ENCODE results near the gene WDR86.

Gene WDR86

DNA sequence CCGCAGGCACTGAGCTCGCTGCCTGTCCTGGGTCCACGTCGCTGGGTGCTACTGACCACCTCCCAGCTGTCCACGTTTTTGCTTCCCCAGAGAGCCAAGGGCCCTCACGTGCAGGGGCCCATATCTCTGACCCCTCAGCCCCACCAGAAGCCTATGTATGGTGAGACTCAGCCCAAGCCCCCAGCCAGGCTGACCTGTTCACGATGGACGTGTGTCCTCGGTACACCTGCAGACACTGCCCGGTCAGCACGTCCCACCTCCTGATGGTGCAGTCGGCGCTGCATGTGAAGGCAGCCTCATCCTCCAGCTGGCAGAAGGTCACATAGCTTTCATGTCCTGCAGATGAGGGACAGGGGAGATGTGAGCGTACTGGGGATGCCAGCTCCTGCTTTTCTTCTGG lies 9.9 kb downstream of the WDR86 start:
- H3K36me3 ChIP-seq (ENCODE audit: insufficient read depth, low read length), result no peaks in the 10 kb centered on the region
- H3K4me1 ChIP-seq (ENCODE audit: insufficient read depth, low read length), result peaks cover 6% of the 10 kb centered on the region; the same call in 1 of the 2 replicates

DNA sequence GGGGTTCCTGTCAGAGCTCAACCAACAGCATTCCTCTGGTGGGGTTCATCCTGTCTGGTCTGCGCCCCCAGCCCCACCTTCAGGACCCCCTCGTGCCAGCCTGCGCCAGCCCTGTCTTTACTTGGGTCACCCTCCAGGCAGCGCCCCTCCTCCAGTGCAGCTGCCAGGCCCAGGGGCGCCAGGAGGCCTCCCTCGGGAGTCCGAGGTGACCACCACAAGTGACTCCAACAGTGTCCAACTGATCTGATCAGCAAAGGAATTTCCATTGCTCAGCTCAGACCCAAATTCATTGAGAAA lies 10.6 kb downstream of the WDR86 start:
- no peaks in the 10 kb centered on the region for H3K36me3 ChIP-seq (ENCODE audit: insufficient read depth, low read length)
- H3K9me3 ChIP-seq (ENCODE audit: control insufficient read depth, insufficient read depth, low read length), result no peaks in the 10 kb centered on the region
- peaks cover 6% of the 10 kb centered on the region; the same call in 1 of the 2 replicates for H3K4me1 ChIP-seq (ENCODE audit: insufficient read depth, low read length)
- H3K9ac ChIP-seq (ENCODE audit: low read depth, low read length), result no peak overlapping the region

More for the DNA sequence above, 9.9 kb downstream of the WDR86 start:
- Histone ChIP-seq H3K9me3 (ENCODE audit: control insufficient read depth, insufficient read depth, low read length) (no peaks in the 10 kb centered on the region), H3K9ac (ENCODE audit: low read depth, low read length) (no peak overlapping the region)

DNA sequence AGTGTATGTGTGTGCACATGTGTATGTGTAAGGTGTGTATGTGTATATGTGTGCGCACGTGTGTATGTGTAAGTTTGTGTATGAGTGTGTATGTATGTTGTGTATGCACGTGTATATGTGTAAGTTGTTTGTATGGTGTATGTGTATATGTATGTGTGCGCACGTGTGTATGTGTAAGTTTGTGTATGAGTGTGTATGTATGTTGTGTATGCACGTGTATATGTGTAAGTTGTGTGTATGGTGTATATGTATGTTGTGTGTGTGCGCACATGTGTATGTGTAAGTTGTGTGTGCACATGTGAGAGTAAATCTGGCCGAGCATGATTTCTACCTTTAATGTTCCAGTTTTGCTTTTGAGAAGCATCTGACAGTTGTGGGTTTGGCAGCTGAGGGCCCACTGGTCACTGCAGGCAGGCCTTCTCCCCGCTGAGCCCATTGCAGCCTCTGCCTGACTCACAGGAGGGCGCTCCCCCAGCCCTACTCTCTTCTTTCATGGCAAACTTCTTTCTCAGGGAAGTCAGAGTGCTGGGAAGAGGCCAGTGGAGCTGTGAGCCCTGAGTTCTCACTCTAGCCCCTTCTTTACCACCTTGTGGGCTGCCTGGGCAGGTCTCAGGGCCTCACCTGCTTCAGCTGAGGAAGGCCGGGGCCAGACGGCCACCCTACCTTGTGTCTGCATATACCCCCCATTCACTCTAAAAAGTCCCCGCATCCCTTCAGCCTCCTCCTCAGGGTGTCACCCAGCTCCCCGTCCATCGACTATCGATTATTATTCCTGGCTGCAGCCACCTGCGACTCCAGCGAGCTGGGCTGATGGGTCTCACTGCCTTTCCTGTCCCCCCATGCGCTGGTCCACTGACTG lies 11.2 kb downstream of the WDR86 start:
- Histone ChIP-seq H3K36me3 (ENCODE audit: insufficient read depth, low read length) (no peaks in the 10 kb centered on the region), H3K4me1 (ENCODE audit: insufficient read depth, low read length) (peaks cover 7% of the 10 kb centered on the region), H3K9ac (ENCODE audit: low read depth, low read length) (no peak overlapping the region), H3K9me3 (ENCODE audit: control insufficient read depth, insufficient read depth, low read length) (no peaks in the 10 kb centered on the region)

DNA sequence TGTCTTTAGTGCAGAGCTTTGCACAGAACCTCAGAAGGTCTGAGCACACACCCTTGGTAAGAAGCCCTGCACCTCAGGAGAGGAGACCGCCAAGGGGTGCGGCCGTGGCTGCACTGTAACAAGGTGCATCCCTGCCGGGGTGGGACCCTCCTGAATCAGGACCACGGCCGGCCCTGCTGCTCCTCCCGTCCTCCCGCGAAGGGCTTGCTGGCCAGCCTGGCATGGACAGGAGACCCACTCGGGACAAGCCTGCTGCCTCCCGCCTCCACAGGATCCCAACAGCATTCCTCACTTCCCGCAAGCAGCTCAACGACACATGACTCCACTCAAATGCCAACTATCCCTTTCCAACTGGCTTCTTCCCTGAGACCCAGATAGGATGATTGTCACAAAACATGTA lies 12.8 kb downstream of the WDR86 start:
- H3K9me3 ChIP-seq (ENCODE audit: control insufficient read depth, insufficient read depth, low read length), result no peaks in the 10 kb centered on the region
- H3K36me3 ChIP-seq (ENCODE audit: insufficient read depth, low read length), result no peaks in the 10 kb centered on the region
- H3K4me1 ChIP-seq (ENCODE audit: insufficient read depth, low read length), result peaks cover 13% of the 10 kb centered on the region
- no peak overlapping the region for H3K9ac ChIP-seq (ENCODE audit: low read depth, low read length)

DNA sequence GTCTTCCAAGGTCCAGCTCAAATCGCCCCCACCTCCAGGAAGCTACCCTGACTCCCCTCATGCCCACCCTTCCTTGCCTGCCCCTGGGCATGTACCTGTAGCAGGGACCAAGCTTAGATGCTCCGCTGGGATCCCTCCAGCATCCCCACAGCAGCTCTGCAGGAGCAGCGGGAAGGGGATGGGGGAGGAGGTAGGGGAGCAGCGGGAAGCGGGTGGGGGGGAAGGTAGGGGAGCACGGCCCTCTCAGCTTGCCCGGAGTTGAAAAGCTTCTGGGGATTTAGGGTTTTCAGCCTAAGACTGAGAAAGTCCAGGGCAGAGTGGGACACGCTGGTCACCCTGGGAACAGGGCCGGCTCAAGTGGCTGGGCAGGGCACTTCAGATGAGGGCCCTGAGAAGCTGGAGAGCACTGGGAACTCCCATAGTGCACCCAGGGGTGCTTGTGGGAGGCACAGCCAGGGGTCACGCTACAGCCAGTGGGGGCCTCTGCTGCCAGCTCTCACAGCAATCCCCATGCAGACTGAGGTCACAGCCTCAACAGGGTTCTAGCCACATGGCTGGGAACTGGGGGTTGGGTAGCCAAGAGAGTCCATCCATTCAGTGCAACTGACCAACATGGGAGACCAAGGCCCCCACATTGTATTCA lies 13.4 kb downstream of the WDR86 start:
- Histone ChIP-seq H3K9me3 (ENCODE audit: control insufficient read depth, insufficient read depth, low read length) (no peaks in the 10 kb centered on the region), H3K36me3 (ENCODE audit: insufficient read depth, low read length) (no peaks in the 10 kb centered on the region)

DNA sequence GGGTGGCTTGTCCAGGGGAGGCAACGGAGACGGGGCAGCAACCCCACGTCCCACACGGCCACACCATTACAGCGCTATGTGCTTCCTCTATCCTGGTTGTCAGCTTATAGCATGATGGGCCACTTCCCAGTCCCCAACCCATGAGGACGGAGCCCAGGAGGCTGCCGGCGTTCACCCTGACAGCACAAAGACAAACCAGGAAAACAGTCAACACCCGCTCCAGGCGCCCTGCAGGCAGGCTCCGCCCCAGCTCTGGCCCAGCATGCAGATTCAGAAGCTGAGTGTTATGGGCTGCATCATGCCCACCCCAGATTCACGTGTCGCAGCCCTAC lies 14.8 kb downstream of the WDR86 start:
- H3K9ac ChIP-seq (ENCODE audit: low read depth, low read length), result no peak overlapping the region
- no peaks in the 10 kb centered on the region for H3K36me3 ChIP-seq (ENCODE audit: insufficient read depth, low read length)
- H3K4me1 ChIP-seq (ENCODE audit: insufficient read depth, low read length), result peaks cover 7% of the 10 kb centered on the region
- no peaks in the 10 kb centered on the region for H3K9me3 ChIP-seq (ENCODE audit: control insufficient read depth, insufficient read depth, low read length)

More for the DNA sequence above, 13.4 kb downstream of the WDR86 start:
- H3K4me1 ChIP-seq (ENCODE audit: insufficient read depth, low read length), result peaks cover 13% of the 10 kb centered on the region
- H3K9ac ChIP-seq (ENCODE audit: low read depth, low read length), result no peak overlapping the region

DNA sequence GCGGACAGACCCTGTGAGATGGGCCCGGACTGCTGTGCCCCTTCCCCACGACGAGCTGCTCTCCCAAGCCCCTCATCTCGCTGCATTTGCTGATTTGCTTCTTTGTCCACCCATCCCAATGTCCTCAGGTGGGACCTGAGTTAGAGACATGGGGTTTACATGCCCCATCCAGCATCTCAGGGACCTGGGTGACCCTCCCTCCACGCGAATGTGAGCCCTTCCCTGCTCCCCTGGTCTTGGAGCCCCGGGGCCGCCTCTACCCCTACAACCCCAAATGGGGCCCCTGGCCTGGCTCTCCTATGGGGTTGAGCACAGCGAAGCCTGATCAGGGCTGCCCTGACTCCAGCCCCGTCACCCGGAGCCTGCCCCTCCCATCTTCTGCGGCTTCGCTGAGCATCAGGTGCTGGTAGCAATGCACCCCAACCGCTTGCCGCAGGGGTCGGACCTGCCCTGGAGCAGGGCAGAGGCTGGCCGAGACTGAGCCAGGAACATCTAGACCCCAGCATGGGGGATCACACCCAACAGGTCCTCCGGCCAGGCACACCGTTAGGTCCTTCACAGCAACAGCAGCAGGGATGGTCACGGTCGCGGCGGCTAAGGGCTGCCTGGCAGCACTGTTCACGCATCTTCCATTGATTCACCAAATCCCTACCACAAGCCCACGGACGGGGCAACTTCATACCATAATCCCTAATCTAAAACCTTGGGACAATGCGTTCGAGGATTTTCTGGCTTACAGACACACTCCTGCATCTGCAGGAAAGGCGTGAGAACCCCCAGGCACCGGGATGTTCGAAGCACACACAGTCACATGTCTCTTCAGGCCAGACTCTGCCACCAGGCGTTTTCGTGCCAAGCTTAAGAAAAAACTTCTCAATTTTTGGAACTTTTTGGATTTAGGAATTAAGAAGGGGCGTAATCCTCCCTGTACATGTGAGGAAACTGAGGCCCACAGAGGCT lies 15.5 kb downstream of the WDR86 start:
- H3K4me1 ChIP-seq (ENCODE audit: insufficient read depth, low read length), result peaks cover 7% of the 10 kb centered on the region
- no peaks in the 10 kb centered on the region for H3K9me3 ChIP-seq (ENCODE audit: control insufficient read depth, insufficient read depth, low read length)
- H3K9ac ChIP-seq (ENCODE audit: low read depth, low read length), result no peak overlapping the region
- no peaks in the 10 kb centered on the region for H3K36me3 ChIP-seq (ENCODE audit: insufficient read depth, low read length)

DNA sequence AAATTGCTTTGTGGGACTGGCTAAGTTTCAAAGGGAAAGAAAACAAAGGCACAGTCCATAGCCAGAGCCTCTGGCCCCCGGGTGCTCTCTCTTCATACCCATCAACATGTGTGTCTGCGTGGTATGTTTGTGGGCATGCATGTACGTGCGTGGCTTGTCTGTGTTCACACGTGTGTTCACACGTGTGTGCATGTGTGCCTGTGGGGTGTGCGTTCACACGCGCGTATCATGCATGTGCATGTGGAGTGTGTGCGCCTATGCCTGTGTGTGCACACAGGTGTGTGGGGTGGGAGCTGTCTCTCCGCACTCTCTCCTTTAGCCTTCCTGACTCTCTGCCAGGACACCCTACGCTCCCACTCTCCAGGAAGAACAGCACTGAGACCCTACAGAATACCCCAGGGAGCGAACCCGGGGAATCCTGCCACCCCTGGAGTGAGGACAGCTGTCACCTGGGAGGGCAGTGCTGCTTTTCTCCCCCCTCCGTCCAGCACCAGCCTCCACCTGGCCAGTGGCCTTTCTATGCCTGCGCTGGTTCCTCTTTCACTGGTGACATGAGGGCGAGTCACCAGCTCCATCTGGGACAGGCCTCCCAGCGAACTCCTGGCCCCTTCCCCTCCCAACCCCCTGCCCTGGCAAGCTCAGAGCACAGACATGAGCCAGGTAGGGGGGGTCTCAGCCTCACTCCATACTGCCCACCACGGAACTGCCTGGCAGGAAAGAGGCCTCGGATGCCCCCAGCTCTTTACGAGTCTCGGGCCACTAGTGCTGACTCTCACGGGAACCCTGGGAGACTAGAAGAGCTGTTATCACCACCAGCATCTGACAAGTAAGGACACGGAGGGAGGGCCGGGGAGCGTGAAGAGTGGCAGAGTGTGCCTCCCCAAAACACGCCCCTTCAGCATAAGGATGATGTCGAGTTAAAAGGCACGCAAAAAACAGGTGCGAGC lies 16.5 kb downstream of the WDR86 start:
- Histone ChIP-seq H3K36me3 (ENCODE audit: insufficient read depth, low read length) (no peaks in the 10 kb centered on the region), H3K4me1 (ENCODE audit: insufficient read depth, low read length) (peaks cover 7% of the 10 kb centered on the region), H3K9ac (ENCODE audit: low read depth, low read length) (no peak overlapping the region), H3K9me3 (ENCODE audit: control insufficient read depth, insufficient read depth, low read length) (no peaks in the 10 kb centered on the region)

DNA sequence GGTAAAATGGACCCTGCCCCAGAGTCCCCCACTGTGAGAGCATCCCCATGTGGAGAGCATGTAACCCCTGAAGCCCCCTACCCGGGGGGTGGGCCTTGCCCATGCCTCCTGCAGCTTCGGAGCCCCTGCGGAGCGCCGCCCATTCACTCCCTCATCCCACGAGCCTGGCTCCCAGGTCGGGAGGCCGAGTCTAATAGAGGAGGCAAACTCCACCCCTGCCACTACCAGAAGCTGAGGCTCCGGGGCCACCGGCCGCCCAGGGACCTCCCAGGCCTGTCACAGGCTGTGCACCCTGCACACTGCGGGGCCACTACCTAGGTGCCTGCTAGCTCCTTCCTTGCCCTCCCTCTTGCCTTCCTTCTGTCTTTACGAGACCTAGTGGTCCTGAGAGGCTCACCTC lies 17.4 kb downstream of the WDR86 start:
- Histone ChIP-seq H3K36me3 (ENCODE audit: insufficient read depth, low read length) (no peaks in the 10 kb centered on the region), H3K9ac (ENCODE audit: low read depth, low read length) (no peak overlapping the region), H3K4me1 (ENCODE audit: insufficient read depth, low read length) (peaks cover 7% of the 10 kb centered on the region), H3K9me3 (ENCODE audit: control insufficient read depth, insufficient read depth, low read length) (no peaks in the 10 kb centered on the region)

DNA sequence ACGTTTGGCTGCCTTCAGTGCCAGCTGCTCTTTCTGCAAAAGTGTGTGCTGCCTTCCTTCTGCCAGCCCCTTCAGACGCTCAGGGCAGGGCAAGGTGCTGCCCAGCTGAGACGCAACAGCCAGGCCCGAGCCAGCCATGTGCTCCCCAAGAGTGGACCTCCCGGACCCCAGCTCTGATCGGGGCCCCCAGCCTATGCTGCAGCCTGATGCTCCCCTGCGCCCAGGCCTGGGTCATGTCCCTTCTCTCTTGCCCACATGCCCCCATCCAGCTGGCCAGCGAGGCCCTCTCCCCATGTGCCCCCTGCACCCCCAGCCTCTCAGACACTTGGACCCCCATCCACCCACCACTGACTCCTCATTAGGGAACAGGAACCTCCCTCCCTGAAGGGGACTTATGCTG lies 17.8 kb downstream of the WDR86 start:
- no peak overlapping the region for H3K9ac ChIP-seq (ENCODE audit: low read depth, low read length)
- peaks cover 7% of the 10 kb centered on the region for H3K4me1 ChIP-seq (ENCODE audit: insufficient read depth, low read length)
- H3K36me3 ChIP-seq (ENCODE audit: insufficient read depth, low read length), result no peaks in the 10 kb centered on the region
- H3K9me3 ChIP-seq (ENCODE audit: control insufficient read depth, insufficient read depth, low read length), result no peaks in the 10 kb centered on the region

DNA sequence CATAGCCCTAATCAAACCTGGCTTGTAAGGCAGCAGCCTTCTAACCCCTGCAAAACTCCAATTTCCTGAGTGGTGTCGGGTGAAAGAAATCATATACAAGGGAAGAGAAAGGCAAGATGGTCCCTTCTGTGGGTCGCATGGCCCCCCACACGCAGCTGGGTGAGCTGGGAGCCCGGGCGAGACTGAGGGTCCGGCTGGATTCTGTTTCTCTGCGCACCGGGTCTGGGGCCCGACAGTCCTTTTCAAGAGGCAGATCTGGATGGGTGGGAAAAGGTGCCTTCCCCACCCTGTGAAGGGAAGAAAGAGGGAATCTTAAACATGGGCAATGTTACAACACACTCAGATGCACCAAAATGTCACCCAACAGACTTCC lies 18.5 kb downstream of the WDR86 start:
- Histone ChIP-seq H3K9me3 (ENCODE audit: control insufficient read depth, insufficient read depth, low read length) (no peaks in the 10 kb centered on the region), H3K9ac (ENCODE audit: low read depth, low read length) (no peak overlapping the region), H3K4me1 (ENCODE audit: insufficient read depth, low read length) (peaks cover 7% of the 10 kb centered on the region), H3K36me3 (ENCODE audit: insufficient read depth, low read length) (no peaks in the 10 kb centered on the region)

DNA sequence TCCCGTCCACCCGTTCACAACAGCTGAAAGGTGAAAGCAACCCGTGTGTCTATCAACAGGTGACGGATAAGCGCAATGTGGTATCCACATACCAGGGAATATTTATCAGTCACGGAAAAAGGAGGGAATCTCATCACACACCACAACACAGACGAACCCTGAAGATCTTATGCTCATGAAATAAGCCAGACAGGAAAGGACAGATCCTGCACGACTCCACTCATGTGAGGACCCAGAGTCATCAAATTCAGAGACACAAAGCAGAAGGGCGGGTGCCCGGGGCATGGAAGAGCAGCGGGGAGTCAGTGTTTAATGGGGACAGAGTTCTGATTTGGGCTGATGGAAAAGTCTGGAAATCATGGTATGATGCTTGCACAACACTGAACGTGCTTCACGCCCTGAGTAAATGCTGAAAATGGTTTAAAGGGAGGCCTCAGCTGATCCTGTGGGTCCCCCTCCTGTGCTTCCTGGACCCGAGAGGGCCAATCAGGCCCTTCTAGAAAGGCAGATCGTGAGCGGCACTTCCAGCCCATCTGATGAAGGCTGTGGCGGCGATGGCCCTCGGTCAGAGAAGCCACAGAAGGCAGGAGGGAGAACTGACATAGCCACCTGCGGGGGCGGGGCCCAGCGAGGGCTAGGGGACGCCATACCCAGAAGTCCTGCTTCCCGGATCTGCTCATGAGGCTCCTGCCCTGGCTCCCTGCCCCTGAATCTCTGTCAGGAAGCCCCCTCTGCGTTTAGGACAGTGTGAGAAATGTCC lies 19.1 kb downstream of the WDR86 start:
- no peak overlapping the region for H3K9ac ChIP-seq (ENCODE audit: low read depth, low read length)
- peaks cover 7% of the 10 kb centered on the region for H3K4me1 ChIP-seq (ENCODE audit: insufficient read depth, low read length)
- H3K9me3 ChIP-seq (ENCODE audit: control insufficient read depth, insufficient read depth, low read length), result no peaks in the 10 kb centered on the region
- H3K36me3 ChIP-seq (ENCODE audit: insufficient read depth, low read length), result no peaks in the 10 kb centered on the region
